A172 (cell line): Measurements from ENCODE around the gene OR51E2. TPM values are rescaled to one million over a fixed set of nuclear protein-coding genes. Genes with fewer than 3 reads are reported as not detected.
A peak's percentile ranks its signal among the peaks of the same experiment; 100 is the strongest.
"Not testable (repeated sequence)": the region's sequence is repeated elsewhere in the genome, so short reads cannot be mapped to it uniquely, and the experiment has no call there.

ENCODE experiments used
- DNase-seq: peaks from one replicate; pipeline ENCODE4 v3.0.0-alpha.2; 2015; ENCODE audit warnings: low spot score
- total RNA-seq: library from RNA; depleted of rRNA; stranded (reverse); fragments of >200 nt; shearing (Covaris generic); gene quantifications from 2 replicates; pipeline ENCODE4 v1.2.3, GENCODE V29; 2014; rRNA removed

Gene OR51E2
- total RNA-seq, result not detected in 2 replicates

GRCh38 chr11:4697585-4697984, at the start of gene OR51E2:
Gene OR51E2 (minus strand): TSS chr11:4697853. CDS start chr11:4682711, 15,142 bp downstream.
- no peak for DNase-seq

GRCh38 chr11:4740735-4741134, 43.1 kb upstream of the OR51E2 start:
- DNase-seq, result no peak

GRCh38 chr11:4727171-4727570, 29.5 kb upstream of the OR51E2 start:
- DNase-seq, result no peak

GRCh38 chr11:4722616-4723534, 25.2 kb upstream of the OR51E2 start:
- not testable (repeated sequence) for DNase-seq

- DNase-seq, result no peak
Measured at GRCh38 chr11:4714300-4714699, 16.6 kb upstream of the OR51E2 start.

- no peak for DNase-seq
Measured at GRCh38 chr11:4713241-4713640, 15.6 kb upstream of the OR51E2 start.

- DNase-seq, result no peak
Measured at GRCh38 chr11:4704790-4705334, 7.2 kb upstream of the OR51E2 start.

- DNase-seq, result no peak
Measured at GRCh38 chr11:4704054-4704789, 6.6 kb upstream of the OR51E2 start, which contains the start of gene MMP26. Gene MMP26 (plus strand): TSS chr11:4704784.

GRCh38 chr11:4700436-4700820, 2.8 kb upstream of the OR51E2 start:
- no peak for DNase-seq

GRCh38 chr11:4699697-4700435, 2.2 kb upstream of the OR51E2 start:
- no peak for DNase-seq

- DNase-seq, result no peak
Measured at GRCh38 chr11:4695442-4695841, 2.2 kb downstream of the OR51E2 start.

- no peak for DNase-seq
Measured at GRCh38 chr11:4684631-4685285, 12.9 kb downstream of the OR51E2 start.

GRCh38 chr11:4682623-4683419, 14.8 kb downstream of the OR51E2 start:
- DNase-seq, result peak; percentile 9

GRCh38 chr11:4680341-4680740, 17.3 kb downstream of the OR51E2 start:
- no peak for DNase-seq

GRCh38 chr11:4677948-4678347, 19.7 kb downstream of the OR51E2 start:
- no peak for DNase-seq

GRCh38 chr11:4673781-4674180, 23.9 kb downstream of the OR51E2 start:
- DNase-seq, result no peak

- peak; percentile 35 for DNase-seq
Measured at GRCh38 chr11:4672470-4672869, 25.2 kb downstream of the OR51E2 start.

- no peak for DNase-seq
Measured at GRCh38 chr11:4671741-4672140, 25.9 kb downstream of the OR51E2 start.

GRCh38 chr11:4665424-4665823, 32.2 kb downstream of the OR51E2 start:
- no peak for DNase-seq

- no peak for DNase-seq
Measured at GRCh38 chr11:4664786-4665185, 32.9 kb downstream of the OR51E2 start.
